Activated CD4-positive, CD25-positive, alpha-beta regulatory T cell treated with anti-CD3 and anti-CD28 coated beads, Interleukin-2, amount 50 U/mL, for 16 hours (primary cell): ENCODE results near the gene MAB21L4.

Source experiments
- DNase-seq: peaks from one replicate; pipeline ENCODE4 v3.0.0-alpha.2; 2020; ENCODE audit warnings: low read depth, low spot score

The MAB21L4 gene

DNA sequence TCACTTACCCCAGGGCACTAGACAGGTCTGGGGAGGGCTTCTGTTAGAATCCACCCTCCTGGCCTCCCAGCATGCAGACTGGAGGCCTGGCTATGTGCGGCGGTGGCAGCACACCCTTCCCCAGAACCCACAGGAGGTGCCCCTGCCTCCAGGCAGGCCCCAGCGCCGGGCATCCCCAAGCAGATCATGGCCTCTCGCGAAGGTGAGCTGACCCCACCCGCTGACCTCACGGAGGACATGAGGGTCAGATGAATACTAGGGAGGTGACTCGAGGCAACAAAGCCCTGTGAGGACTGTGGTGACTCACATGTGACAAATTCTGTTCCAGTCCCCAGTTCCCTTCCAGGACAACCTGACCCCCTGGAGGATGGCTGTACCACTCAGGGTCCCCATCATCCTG is 1.9 kb downstream of the MAB21L4 start:
- DNase-seq = no peak

DNA sequence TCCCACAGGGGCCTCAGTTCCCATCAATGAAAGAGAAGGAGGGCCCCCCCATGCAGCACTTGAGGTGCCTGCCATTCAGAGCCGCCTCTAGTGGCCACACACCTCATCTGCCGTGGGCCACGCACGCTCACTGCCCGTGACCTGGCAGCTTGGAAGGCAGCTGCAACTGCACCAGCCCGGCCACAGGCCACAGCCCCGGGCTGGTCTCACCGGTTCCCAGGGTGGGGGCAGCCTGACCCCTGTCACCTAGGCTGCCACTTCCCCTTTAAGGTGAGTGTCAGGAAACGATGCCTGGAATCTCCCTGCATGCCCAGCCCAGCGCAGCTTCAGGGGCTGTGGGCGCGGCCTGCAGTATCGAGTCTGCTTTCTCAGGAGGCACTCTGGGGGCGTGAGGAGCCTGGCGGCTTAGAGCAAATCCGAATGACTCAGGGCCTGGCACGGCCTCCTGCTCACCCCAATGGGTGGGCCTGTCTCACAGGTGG is 2.6 kb downstream of the MAB21L4 start:
- DNase-seq = no peak

DNA sequence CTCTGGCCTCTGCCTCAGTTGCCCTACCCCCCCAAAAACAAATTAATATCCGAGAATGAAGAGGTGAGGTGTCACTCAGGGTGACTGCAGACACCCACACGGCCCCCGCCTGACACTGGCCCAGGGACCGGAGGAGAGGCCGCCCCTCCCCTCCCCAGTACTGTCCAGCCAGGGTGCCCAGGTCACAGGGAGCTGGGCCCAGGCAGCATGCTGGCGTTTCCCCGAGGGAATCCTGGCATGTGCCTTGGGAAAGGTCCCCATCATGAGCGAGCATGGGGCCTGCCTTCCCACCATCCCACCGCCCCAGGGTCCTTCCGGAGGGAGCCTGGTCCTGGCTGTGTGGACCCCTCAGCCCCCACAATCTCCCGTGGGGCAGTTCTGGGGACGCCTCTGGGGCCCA is 3.0 kb downstream of the MAB21L4 start:
- DNase-seq = no peak

DNA sequence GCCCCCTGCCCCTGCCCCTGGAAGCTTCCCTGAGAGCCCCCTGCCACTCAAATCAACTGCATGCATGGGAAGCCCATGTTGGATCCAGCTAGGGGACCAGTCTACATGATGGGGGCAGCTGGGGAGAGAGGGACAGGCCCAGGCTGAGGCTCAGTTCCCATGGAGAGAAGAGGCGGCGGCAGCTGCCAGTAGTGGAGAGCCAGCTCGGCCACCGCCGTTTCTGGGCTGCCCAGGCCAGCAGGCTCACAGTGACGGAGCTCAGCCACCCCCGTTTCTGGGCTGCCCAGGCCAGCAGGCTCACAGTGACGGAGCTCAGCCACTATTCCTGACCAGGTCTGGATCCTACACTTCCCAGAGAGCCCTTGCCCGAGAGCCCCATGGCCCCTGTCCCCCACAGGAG is 3.6 kb downstream of the MAB21L4 start:
- no peak for DNase-seq

DNA sequence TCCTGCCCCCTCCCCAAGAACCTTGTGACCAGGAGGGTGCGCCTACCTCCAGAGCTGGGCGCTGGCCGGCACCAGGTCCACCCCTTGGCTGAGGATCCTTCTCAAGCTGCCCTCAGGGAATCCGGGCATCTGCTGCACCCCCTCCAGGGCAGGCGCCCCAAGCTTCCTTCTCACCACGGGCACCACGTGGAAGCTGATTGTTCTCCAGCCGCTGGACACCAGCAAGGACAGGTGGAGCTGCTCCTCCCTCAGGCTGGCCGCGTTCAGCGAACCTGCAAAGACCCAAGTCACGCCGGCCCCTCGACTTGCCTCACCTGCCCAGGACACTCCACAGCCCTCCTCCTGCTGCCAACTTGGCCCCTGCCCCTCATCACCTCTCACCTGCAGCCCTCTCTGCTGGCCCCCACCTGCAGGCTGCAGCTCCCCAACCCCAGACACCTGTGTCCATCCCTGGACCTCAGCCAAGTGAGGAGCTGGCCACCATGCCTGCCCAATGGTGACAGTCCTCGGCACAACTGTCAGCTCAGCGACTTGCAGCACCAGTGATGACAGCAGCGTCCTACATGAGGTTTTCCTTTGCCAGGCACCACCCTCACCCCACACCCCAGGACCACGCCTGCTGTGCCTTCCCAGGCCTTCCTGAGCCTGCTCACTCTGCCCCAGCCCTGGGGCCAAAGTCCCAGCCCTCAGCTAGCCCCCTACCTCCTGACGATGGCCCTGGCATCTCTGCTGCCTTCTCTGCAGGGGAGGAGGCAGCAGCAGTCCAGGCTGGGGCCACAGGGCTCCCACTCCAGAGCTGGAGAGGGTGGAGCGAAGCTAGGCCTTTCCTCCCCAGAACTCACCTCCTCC is 4.2 kb downstream of the MAB21L4 start:
- no peak for DNase-seq

DNA sequence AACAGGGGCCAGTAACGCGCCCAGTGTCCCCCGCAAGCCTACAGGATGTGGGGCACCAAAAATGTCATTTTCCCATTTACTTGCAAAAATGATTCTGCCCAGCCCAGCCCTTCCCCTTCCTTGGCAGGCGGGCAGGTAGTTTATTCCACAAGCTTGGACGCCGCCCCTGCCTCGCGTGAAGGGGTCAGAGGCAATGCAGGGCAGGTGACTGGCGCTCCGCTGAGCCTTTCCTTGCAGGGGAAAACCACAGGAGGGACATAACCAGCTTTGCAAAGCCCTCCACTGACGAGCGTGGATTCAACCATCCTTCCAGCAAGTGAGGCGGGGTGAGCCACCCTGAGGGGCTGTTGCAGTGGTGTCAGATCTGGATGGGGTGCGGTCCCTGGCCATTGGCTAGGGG is 5.3 kb downstream of the MAB21L4 start:
- DNase-seq = no peak

DNA sequence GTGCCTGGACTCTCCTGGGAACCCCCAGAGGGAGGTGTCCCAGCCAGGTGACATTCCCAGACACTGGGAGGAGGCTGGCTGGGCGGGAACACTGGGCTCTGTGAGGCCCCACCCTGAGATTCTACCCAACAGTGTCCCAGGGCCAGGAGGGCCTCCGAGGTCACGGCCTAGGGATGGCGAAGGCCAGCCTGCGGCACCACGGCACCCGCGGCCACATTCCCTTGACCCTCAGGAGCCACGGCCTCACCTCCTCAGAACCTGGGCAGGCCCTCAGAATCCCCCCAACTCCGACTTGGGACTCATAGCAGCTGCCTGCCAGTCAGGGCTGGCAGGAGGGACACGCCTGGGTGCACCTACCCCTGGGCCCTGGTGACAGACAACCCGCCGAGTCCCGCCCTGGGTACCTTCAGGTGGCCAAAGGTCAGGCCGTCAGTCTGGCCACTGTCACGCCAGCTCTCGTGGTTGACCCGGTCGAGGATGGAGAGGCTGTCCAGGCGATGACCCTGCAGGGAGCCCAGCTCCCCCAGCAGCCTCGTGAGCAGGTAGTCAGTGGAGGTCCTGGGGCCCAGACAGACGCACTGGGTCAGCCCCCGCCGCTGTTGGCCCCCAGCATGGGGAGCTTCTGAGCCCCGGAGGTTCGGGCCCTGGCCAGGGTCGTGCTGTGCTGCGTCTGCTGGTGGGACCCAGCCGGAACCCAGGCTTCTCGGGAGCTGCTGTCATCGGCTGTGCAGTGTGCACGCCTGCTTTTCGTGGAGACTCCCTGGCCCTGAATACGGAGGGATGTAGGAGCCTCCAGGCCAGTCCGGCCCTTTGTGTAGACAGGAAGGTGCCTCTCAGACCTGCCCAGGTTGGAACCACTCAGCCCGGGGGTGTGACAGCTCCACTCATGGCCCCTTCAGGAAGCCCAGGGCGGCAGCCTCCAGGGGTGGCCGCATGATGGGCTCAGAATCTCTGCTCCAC is 6.1 kb downstream of the MAB21L4 start:
- DNase-seq = no peak

DNA sequence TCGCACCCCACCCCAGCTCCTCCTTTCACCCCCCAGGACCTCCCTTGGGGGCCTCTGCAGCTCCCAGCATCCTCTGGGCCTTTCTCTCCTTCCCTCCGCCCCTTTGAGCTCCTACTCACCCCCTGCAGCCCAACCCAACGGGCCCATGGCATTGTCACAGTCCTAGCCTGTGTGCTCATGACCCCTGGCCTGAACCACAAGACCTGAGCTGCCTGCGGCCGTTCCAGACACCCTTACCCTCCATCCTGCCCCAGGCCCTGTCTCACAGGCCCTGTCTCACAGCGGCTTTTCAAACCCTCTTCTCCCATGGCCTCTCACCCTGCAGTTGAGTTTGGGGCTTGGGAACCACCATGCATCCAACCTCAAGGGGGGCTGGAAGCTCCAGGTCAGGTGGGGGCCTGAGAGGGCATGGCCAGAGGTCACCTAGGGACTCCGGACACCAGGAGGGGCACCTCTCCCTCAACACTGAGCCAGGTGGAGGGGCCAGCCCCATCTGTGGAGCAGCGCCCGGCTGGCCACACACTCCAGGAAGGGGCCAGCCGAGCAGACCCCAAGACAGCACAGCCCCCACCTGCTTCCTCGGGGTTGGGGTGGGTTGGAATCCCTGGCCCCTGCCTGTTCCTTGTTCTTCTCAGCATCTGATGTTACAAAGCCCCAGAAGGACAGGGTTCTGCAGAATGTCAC is 6.9 kb downstream of the MAB21L4 start:
- DNase-seq = no peak

DNA sequence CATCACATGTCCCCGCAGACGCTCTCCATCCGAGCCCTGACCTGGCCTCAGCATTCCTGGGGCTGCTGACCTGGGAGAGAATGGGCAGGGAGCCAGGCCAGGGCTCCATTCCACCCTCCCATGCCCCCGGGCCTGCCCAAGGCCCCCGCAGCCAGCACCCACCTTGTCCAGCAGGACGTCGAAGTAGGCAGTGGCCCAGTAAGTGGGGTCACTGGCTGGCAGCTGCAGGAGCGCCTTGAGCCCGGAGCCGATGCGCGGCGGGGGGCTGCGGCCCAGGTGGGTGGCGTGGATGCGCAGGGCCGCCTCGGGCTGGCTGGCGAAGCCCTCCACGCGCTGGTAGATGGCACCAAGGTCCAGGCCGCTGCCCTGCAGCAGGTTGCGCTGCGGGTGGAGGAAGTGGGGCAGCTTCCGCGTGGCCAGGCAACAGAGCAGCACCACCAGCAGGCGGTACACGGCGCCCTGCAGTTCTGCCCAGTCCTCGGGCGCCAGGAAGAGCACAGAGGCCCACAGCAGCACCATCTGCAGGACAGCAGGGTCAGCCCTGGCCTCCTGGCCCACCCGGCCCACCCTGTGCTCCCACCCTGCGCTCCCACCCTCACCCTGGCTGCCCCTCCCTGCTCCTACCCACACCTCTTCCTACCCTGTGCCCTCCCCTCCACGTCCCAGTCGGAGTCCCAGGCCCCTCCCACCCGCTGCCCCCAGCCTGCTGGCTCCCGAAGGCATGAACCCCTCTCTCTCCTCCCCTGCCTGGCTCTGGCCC is 7.6 kb downstream of the MAB21L4 start:
- DNase-seq = no peak

DNA sequence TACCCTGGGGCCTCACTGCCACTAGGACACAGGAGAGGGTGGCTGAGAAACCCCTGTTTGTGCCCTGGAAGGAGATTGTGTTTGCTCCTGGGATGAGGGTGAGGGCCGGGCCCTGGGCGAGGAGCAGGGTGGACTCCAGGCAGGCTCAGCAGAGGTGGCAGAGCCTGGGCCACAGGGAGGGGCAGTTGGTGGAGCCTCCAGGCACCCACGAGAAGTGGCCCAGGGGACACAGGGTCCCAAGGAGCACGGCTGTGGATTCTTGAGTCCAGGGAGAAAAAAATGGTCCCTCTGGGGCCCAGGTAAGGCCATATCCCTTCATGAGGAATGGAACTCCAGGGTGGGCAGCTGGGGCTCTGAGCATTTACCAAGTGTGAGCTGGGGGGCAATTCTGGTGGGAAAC is 8.3 kb downstream of the MAB21L4 start:
- no peak for DNase-seq

DNA sequence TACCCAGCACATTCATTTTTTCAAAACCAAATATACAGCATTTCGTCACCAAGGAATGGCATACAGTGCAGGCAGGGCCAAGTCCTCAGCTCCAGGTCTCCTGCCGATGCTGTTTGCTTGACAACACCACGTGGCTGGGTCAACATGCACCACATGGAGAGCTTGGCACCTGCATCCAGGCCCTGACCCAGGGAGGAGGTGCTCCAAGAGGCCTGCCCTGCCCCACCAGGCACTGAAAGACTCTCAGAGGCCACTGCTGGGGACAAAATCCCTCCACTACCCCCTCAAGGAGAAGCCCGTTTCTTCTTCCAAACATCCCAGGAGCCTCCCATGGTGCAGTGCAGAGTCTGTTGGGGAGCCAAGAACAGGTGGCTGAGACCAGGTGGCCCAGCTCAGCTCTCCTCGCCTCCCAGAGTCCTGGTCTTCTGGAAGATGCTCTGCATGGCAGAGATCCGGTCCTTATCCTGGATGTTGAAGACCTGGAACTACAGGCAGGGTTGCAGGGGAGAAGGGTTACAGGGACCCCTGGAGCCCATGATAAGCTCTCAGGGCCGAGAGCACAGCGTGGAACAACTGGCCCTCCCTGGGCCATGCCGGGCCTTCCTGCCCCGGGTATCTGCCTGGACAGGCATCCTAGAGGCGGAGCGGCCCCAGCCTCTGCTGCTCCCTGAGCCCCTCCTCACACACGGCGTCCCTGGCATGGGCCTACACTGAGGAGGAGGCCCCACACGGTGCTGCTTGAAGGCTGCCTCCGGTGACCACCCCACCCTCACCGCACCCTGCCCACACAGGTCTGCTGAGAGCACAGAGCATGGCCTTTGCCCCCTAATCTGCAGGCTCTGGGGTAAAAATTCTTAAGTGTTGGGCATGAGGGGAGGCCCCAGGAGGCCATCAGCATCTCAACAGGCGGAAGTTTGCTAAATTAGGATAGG is 9.0 kb downstream of the MAB21L4 start:
- no peak for DNase-seq

DNA sequence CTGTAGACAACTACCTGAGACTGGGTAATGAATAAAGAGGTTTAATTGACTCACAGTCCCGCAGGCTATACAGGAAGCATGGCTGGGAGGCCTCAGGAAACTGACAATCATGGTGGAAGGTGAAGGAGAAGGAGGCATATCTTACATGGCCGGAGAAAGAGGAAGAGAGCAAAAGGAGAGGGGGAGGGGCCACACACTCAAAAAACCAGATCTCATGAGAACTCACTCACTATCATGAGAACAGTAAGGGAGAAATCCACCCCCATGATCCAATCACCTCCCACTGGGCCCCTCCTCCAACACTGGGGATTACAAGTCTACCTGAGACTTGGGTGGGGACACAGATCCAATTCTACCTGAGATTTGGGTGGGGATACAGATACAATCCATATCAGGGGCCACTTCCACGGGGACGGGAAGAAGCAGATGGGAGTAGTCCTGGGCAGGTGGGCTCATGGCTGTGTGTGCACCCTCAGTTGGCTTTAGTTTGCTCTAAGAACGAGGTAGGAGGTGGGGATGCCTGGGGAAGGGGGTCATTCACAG is 9.9 kb downstream of the MAB21L4 start:
- no peak for DNase-seq

DNA sequence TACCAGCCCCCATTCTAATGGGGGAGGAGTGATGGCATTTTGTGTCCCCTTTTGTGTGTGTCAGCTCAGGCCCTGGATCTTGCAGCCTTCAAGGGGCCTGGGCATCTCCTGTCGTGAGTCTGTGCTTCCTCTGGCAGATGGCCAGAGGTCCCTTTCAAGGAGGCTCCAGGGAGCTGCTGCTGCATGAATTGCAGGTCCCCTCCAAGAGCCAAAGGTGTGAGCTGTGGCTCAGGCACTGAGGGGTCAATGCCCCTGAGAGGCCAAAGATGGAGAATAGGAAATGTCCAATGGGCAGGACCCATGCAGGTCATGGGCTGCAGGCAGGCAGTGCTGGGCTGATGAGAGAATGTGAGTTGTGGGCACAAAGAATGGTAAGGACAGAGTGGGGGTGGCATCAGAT is 10.4 kb downstream of the MAB21L4 start:
- no peak for DNase-seq

DNA sequence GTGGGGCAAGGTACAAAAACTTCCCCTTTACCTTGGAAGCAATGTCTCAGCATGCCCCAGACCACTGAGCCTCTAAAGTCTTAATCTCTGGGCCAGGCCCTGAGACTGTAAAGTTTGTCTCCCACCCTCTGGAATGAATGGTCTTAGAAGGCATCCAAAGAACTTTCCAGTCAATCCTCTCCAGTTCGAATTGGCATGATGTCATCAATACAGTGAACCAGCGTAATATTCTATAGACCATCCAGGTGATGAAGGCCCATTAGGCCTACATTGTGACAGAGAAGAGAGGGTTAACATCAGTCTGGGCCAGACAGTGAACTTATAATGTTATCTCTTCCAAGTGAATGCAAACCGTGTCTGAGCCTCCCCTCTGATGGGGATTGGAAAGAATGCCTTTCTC is 11.2 kb downstream of the MAB21L4 start:
- DNase-seq = no peak

DNA sequence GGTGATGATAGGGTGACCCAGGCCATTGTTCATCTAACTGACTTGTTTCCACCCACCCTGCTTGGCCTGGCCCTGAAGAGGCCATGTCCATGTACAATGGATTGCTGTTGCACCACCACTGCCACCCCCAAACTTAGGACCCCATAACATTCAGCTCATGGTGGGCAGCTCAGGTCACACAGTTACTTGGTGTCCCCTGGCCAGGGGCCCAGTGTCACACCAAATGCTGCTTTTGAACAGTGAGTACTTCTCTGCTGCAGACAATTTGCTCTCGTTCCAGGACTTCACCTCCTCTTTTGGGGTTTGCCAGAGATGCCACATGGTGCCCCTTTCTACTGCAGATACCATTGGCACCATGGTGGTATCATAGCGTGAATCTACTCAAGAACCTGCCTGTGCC is 11.7 kb downstream of the MAB21L4 start:
- no peak for DNase-seq

DNA sequence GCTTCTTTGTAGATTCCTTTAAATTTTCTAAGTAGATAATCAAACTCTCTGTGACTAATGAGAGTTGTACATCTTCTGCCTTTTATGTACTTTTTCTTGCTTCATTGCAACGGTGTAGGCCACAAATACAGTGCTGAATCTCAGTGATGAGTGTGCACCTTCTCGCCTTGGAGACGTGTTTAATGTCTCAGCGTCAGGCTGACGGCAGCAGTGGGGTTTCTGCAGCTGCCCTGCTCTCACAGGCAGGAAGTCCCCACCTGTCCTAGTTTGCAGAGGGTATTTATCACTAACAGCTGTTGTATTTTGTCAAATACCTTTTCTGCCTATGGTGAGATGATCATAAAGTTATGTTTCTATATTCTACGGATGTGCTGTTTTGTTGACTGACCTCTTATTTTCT is 14.0 kb downstream of the MAB21L4 start:
- no peak for DNase-seq

DNA sequence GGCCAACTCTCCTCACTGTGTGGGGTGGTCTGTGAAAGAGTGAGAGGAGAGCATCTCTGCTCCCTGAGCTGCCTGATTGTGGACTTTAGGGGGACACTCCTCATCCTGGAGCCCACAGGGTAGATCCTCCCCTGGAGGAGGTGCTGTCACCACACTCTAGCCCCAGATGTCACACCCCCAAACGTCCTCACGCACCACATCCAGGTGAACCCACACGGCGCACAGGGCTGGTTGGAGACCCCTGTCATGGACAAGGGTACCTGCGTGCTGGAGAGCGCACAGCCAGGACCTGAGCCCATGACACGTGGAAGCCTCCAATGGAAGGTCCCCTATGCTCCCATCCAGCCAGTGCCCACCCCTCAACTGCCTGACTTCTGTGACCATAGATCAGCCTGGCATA is 16.9 kb downstream of the MAB21L4 start:
- no peak for DNase-seq

DNA sequence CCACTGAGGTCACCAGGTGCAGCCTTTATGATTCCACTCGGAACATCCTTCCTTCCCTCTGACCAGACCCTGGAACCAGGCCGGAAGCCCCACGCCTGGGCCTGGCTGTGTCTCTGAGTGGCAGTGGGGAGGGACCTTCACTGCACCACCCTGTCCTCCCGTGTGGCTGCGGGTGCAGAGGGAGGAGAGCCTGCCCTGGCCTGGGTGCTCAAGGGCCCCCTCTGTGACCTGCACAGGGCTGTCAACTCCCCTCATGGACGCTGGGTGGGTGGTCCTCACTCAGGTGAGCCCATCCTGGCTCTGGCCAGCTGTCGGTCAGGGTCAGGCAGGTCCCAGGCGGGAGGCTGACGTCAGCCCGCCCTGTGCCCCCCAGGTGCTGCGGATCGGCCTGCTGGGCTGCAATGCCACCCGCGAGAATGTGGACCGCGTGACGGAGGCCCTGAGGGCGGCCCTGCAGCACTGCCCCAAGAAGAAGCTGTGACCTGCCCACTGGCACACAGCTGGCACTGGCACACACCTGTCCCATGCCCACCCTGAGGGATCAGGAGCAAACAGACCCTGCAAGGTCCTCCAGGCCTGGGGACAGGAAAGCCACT is 17.5 kb downstream of the MAB21L4 start:
- DNase-seq = no peak
